H1 (cell line): ENCODE data around the gene RABEPK. TPM values are rescaled to one million over a fixed set of nuclear protein-coding genes. Genes with fewer than 3 reads are reported as not detected.

Experiments used
- CTCF ChIA-PET: fragments of 300-600 bp; sonication (Branson Sonifier 250); formaldehyde crosslinking; loops from one replicate; lab custom pipeline; 2021; ENCODE audit not compliant: partially characterized antibody; lab: Charles Lee
- POLR2A ChIA-PET: fragments of 300-600 bp; sonication (Branson Sonifier 250); formaldehyde crosslinking; loops from one replicate; lab custom pipeline; 2021; ENCODE audit warnings: inconsistent platforms; ENCODE audit not compliant: partially characterized antibody; lab: Charles Lee
- DNase-seq, 2 experiments: peaks; one replicate each; pipeline versions ENCODE4 v3.0.0 to v3.0.0-alpha.2; 2010 to 2022; ENCODE audit warnings: low spot score in 2 of 2, low read depth in 1 of 2, mixed read lengths in 1 of 2
- FAIRE-seq: peaks from 2 replicates; lab custom pipeline; 2011; peaks lifted over from hg19 to GRCh38; lab: Jason Lieb, UNC
- H2AFZ ChIP-seq: 2 replicates; pipeline ENCODE4 v1.8.1; 2012; ENCODE audit warnings: low read length, inconsistent platforms
- H2AK5ac ChIP-seq: 2 replicates; pipeline ENCODE4 v1.6.1; 2013; ENCODE audit warnings: low read depth, low read length
- H2BK120ac ChIP-seq: replicated peaks from 2 replicates; pipeline ENCODE3; 2013; ENCODE audit warnings: low read depth, low read length, inconsistent platforms
- H2BK12ac ChIP-seq: 2 replicates; pipeline ENCODE4 v1.6.1; 2013; ENCODE audit warnings: low read depth, low read length
- H2BK15ac ChIP-seq: 2 replicates; pipeline ENCODE4 v1.6.1; 2013; ENCODE audit warnings: low read length
- H2BK20ac ChIP-seq: 2 replicates; pipeline ENCODE4 v1.6.1; 2013; ENCODE audit warnings: low read length
- H2BK5ac ChIP-seq: 2 replicates; pipeline ENCODE4 v1.6.1; 2013; ENCODE audit warnings: low read depth, low read length
- H3K14ac ChIP-seq: 2 replicates; pipeline ENCODE4 v1.6.1; 2013; ENCODE audit warnings: inconsistent platforms; ENCODE audit not compliant: insufficient read length
- H3K18ac ChIP-seq: 2 replicates; pipeline ENCODE4 v1.6.1; 2013; ENCODE audit warnings: low read length; ENCODE audit errors: extremely low read depth
- H3K23ac ChIP-seq: 2 replicates; pipeline ENCODE4 v1.6.1; 2013; ENCODE audit warnings: inconsistent platforms; ENCODE audit not compliant: insufficient read length
- H3K23me2 ChIP-seq: 2 replicates; pipeline ENCODE4 v1.6.1; 2013; ENCODE audit warnings: low read depth, low read length
- H3K27ac ChIP-seq: 2 replicates; pipeline ENCODE4 v1.6.1; 2011; ENCODE audit warnings: low read depth, low read length, inconsistent platforms
- H3K27me3 ChIP-seq, 4 experiments: replicated peaks in 1 of 4; 1 replicate in 1 of 4; 2 replicates in 3 of 4; pipeline versions ENCODE4 v1.6.1 to v1.8.1; 2011 to 2013; ENCODE audit warnings: low read length in 3 of 4, mild to moderate bottlenecking in 3 of 4, inconsistent platforms in 2 of 4, mixed read lengths in 2 of 4, moderate library complexity in 1 of 4; ENCODE audit not compliant: control insufficient read depth in 3 of 4, insufficient read depth in 3 of 4; ENCODE audit errors: extremely low read depth in 1 of 4
- H3K36me3 ChIP-seq, 4 experiments: 2 replicates each; pipeline versions ENCODE4 v1.6.1 to v1.8.1; 2011 to 2013; ENCODE audit warnings: mild to moderate bottlenecking in 4 of 4, low read length in 3 of 4, moderate library complexity in 2 of 4, control low read depth in 1 of 4, inconsistent platforms in 1 of 4; ENCODE audit not compliant: insufficient read depth in 4 of 4, control insufficient read depth in 2 of 4
- H3K4ac ChIP-seq: replicated peaks from 2 replicates; pipeline ENCODE3; 2013; ENCODE audit warnings: low read length, low read depth, mixed read lengths, inconsistent platforms; ENCODE audit not compliant: insufficient read length
- H3K4me1 ChIP-seq, 4 experiments: replicated peaks in 1 of 4; 1 replicate in 1 of 4; 2 replicates in 3 of 4; pipeline versions ENCODE4 v1.6.1 to v1.8.1; 2011 to 2013; ENCODE audit warnings: low read length in 3 of 4, inconsistent platforms in 2 of 4, mixed read lengths in 1 of 4; ENCODE audit not compliant: insufficient read depth in 4 of 4, control insufficient read depth in 3 of 4
- H3K4me2 ChIP-seq, 2 experiments: 2 replicates each; pipeline versions ENCODE4 v1.6.1 to v1.8.1; 2011 to 2013; ENCODE audit warnings: low read depth in 2 of 2, low read length in 2 of 2, control low read depth in 1 of 2, inconsistent platforms in 1 of 2, mild to moderate bottlenecking in 1 of 2; ENCODE audit not compliant: insufficient read depth in 1 of 2
- H3K4me3 ChIP-seq, 4 experiments: fragments of 200-600, 300-600 bp in 1 of 4; sonication (generic), shearing (Covaris generic), sonication (Bioruptor Twin) in 1 of 4; 2 replicates each; pipeline versions ENCODE4 v1.5.1 to v1.8.1; 2011 to 2016; ENCODE audit warnings: low read length in 4 of 4, low read depth in 3 of 4, control low read depth in 2 of 4, inconsistent platforms in 2 of 4, mild to moderate bottlenecking in 2 of 4, mixed read lengths in 1 of 4, moderate library complexity in 1 of 4; ENCODE audit not compliant: insufficient read depth in 2 of 4; ENCODE audit errors: extremely low read depth in 1 of 4
- H3K56ac ChIP-seq: replicated peaks from 2 replicates; pipeline ENCODE3; 2013; ENCODE audit warnings: low read depth, mild to moderate bottlenecking, mixed read lengths, low read length, inconsistent platforms; ENCODE audit not compliant: insufficient read length
- H3K79me1 ChIP-seq: 2 replicates; pipeline ENCODE4 v1.6.1; 2013; ENCODE audit warnings: low read depth, low read length, control low read depth
- H3K79me2 ChIP-seq, 2 experiments: 2 replicates each; pipeline versions ENCODE4 v1.6.1 to v1.8.1; 2012 to 2013; ENCODE audit warnings: low read length in 2 of 2, mild to moderate bottlenecking in 2 of 2, inconsistent platforms in 1 of 2; ENCODE audit not compliant: insufficient read depth in 2 of 2, control insufficient read depth in 1 of 2
- H3K9ac ChIP-seq, 4 experiments: replicated peaks in 1 of 4; 1 replicate in 1 of 4; 2 replicates in 3 of 4; pipeline versions ENCODE4 v1.6.1 to v1.8.1; 2011 to 2013; ENCODE audit warnings: low read depth in 3 of 4, low read length in 3 of 4, control low read depth in 2 of 4, mild to moderate bottlenecking in 2 of 4, moderate library complexity in 2 of 4, inconsistent platforms in 1 of 4; ENCODE audit errors: extremely low read depth in 1 of 4
- H3K9me3 ChIP-seq, 2 experiments: 2 replicates each; pipeline versions ENCODE4 v1.6.1 to v1.8.1; 2012 to 2013; ENCODE audit warnings: mild to moderate bottlenecking in 2 of 2, moderate library complexity in 2 of 2, control low read depth in 1 of 2, inconsistent platforms in 1 of 2, low read depth in 1 of 2, low read length in 1 of 2, mixed read lengths in 1 of 2; ENCODE audit not compliant: insufficient read depth in 2 of 2
- H4K20me1 ChIP-seq, 2 experiments: replicated peaks in 1 of 2; 2 replicates each; pipeline versions ENCODE3 to v1.8.1; 2011 to 2013; ENCODE audit warnings: inconsistent platforms in 2 of 2, low read length in 2 of 2, mild to moderate bottlenecking in 1 of 2; ENCODE audit not compliant: insufficient read depth in 2 of 2, control insufficient read depth in 1 of 2
- H4K5ac ChIP-seq: 2 replicates; pipeline ENCODE4 v1.6.1; 2013; ENCODE audit warnings: low read length, low read depth, mixed read lengths, inconsistent platforms; ENCODE audit not compliant: insufficient read length
- H4K8ac ChIP-seq: 2 replicates; pipeline ENCODE4 v1.8.0; 2013; ENCODE audit warnings: mild to moderate bottlenecking, moderate library complexity, low read length, inconsistent platforms; ENCODE audit not compliant: insufficient read depth; ENCODE audit errors: extremely low read depth
- H4K91ac ChIP-seq: replicated peaks from 2 replicates; pipeline ENCODE3; 2013; ENCODE audit warnings: low read length, mixed read lengths, inconsistent platforms; ENCODE audit not compliant: insufficient read length
- ATF2 ChIP-seq: IDR thresholded peaks from 2 replicates; pipeline ENCODE4 v1.6.1; 2012; ENCODE audit warnings: low read length, inconsistent platforms
- CBX8 ChIP-seq: fragments of 300-800, 300-1000 bp; sonication (generic); IDR thresholded peaks from 2 replicates; pipeline ENCODE4 v1.7.1; 2016; ENCODE audit warnings: low read depth, low read length, borderline replicate concordance
- CTBP2 ChIP-seq: IDR thresholded peaks from 2 replicates; pipeline ENCODE4 v1.7.0; 2011; ENCODE audit warnings: borderline replicate concordance, mild to moderate bottlenecking, moderate library complexity, mixed read lengths, low read length; ENCODE audit not compliant: insufficient read depth, insufficient read length
- HDAC6 ChIP-seq: IDR thresholded peaks from one replicate; pipeline ENCODE4 v1.7.1; 2012; ENCODE audit warnings: low read depth, mild to moderate bottlenecking, inconsistent platforms, low read length, moderate library complexity
- POLR2A ChIP-seq, 2 experiments: IDR thresholded peaks; 1 replicate in 1 of 2; 2 replicates in 1 of 2; pipeline ENCODE4 v1.6.1; 2011; ENCODE audit warnings: low read depth in 2 of 2, low read length in 2 of 2, mild to moderate bottlenecking in 2 of 2; ENCODE audit errors: control extremely low read depth in 1 of 2
- POLR2AphosphoS5 ChIP-seq: IDR thresholded peaks from 2 replicates; pipeline ENCODE4 v1.6.1; 2011; ENCODE audit warnings: low read depth, low read length
- RNF2 ChIP-seq: fragments of 200-900, 300-1000 bp; sonication (generic); IDR thresholded peaks from 2 replicates; pipeline ENCODE4 v1.7.1; 2016; ENCODE audit warnings: borderline replicate concordance, low read depth, mild to moderate bottlenecking, antibody characterized with exemption, low read length; ENCODE audit not compliant: poor library complexity, severe bottlenecking; ENCODE audit errors: missing control alignments
- SAP30 ChIP-seq: fragments of 300-600 bp; sonication (generic); IDR thresholded peaks from 2 replicates; pipeline ENCODE4 v1.7.1; 2012; ENCODE audit warnings: low read length, moderate library complexity, mild to moderate bottlenecking, inconsistent platforms; ENCODE audit not compliant: insufficient read depth, insufficient replicate concordance
- SIN3A ChIP-seq, 2 experiments: IDR thresholded peaks in 1 of 2; conservative IDR thresholded peaks in 1 of 2; 2 replicates each; pipeline ENCODE4 v1.6.1; 2011 to 2012; ENCODE audit warnings: low read length in 2 of 2, improper control_type of control experiment in 1 of 2, low read depth in 1 of 2, mild to moderate bottlenecking in 1 of 2
- SIX5 ChIP-seq: IDR thresholded peaks from 2 replicates; pipeline ENCODE4 v1.6.1; 2011; ENCODE audit warnings: mild to moderate bottlenecking, low read depth, low read length
- TEAD4 ChIP-seq: IDR thresholded peaks from 2 replicates; pipeline ENCODE4 v1.6.1; 2012; ENCODE audit warnings: low read depth, low read length, inconsistent platforms, mixed read lengths
- ZNF274 ChIP-seq: IDR thresholded peaks from 2 replicates; pipeline ENCODE4 v1.7.0; 2012; ENCODE audit warnings: low read length, borderline replicate concordance; ENCODE audit errors: extremely low read depth
- WGBS, 2 experiments: shearing (Covaris generic) in 1 of 2; methylation state at CpG; one replicate each; pipeline versions ENCODE4 v1.1.6 to v1.1.7; 2013 to 2015; ENCODE audit warnings: low lambda C conversion rate in 2 of 2, mixed read lengths in 2 of 2, inconsistent platforms in 1 of 2, low coverage in 1 of 2, missing lambda C conversion rate in 1 of 2; ENCODE audit not compliant: insufficient replicate concordance in 2 of 2, insufficient coverage in 1 of 2, insufficient read length in 1 of 2; ENCODE audit errors: extremely low coverage in 1 of 2, missing lambda C conversion rate in 1 of 2; 5-methylcytosine and 5-hydroxymethylcytosine counted together
- polyA plus RNA-seq, 7 experiments: library from polyadenylated mRNA; depleted of rRNA in 3 of 7; stranded (reverse) in 5 of 7; unstranded in 2 of 7; fragments of >200 nt in 5 of 7; fragments of 200-250 nt in 2 of 7; gene quantifications; 1 replicate in 5 of 7; 2 replicates in 1 of 7; 4 replicates in 1 of 7; pipeline versions ENCODE4 v1.2.1 to v1.2.3, GENCODE V29; 2011 to 2013; ENCODE audit warnings: missing spikeins in 2 of 7, mixed read lengths in 2 of 7
- total RNA-seq: library from RNA; stranded (reverse); fragmentation: NEBNext Ultra II Directional; extraction: Animal tissue kit (Norgen Biotek cat#: 25700); gene quantifications from 2 replicates; pipeline ENCODE4 v1.2.1, GENCODE V29; 2021

Gene RABEPK
- total and polyA plus RNA-seq, 2 of the 8 experiments (the other 6 are each of a cell fraction or from before 2014, with no cell fraction given) = 26.3 to 34.3 TPM

- H3K9ac ChIP-seq = no peak overlapping the region
- H3K79me2 ChIP-seq = peaks cover 14 to 99% of the 10 kb centered on the region in 2 experiments
- H2AK5ac ChIP-seq = no peak overlapping the region
- no peak overlapping the region for H3K56ac ChIP-seq
- no peak overlapping the region for H2BK120ac ChIP-seq
- peaks cover 11 to 12% of the 10 kb centered on the region in 2 experiments for H4K20me1 ChIP-seq
- no peak overlapping the region for H4K8ac ChIP-seq
- H2BK15ac ChIP-seq = no peak overlapping the region
- no peak overlapping the region for H3K18ac ChIP-seq
- no peak overlapping the region for H3K23ac ChIP-seq
- H3K79me1 ChIP-seq = peaks cover 2% of the 10 kb centered on the region; the same call in 1 of the 2 replicates
- H3K23me2 ChIP-seq = no peaks in the 10 kb centered on the region
- H2BK12ac ChIP-seq = no peak overlapping the region
- no peak overlapping the region for H3K14ac ChIP-seq
- H3K4me2 ChIP-seq = no peak overlapping the region
- H3K4me1 ChIP-seq = no peaks in the 10 kb centered on the region
- no peak overlapping the region for H2BK20ac ChIP-seq
- no peak overlapping the region for H3K4me3 ChIP-seq
- H3K4ac ChIP-seq = no peak overlapping the region
- H3K27ac ChIP-seq = no peak overlapping the region
- no peak for FAIRE-seq
- H4K91ac ChIP-seq = no peak overlapping the region
- no peak for DNase-seq
- no peaks in the 10 kb centered on the region for H3K9me3 ChIP-seq
- no peaks in the 10 kb centered on the region for H3K27me3 ChIP-seq
- ChIA-PET CTCF (no interaction called here), POLR2A (no interaction called here)
- no peak overlapping the region for H2AFZ ChIP-seq
- H2BK5ac ChIP-seq = no peak overlapping the region
- no peaks in the 10 kb centered on the region for H3K36me3 ChIP-seq
- no peak overlapping the region for H4K5ac ChIP-seq
- 93% methylated on average over 2 of the region's 2 CpGs; no CpG with 5 or more reads in 1 of the 2 experiments for WGBS, 2 experiments
- no peak for TF ChIP-seq ATF2
- TF ChIP-seq SIX5 = no peak
- TF ChIP-seq SAP30 = no peak
- TF ChIP-seq POLR2A (IDR thresholded peaks at IDR 0.05; ENCODE audit: control extremely low read depth in 1 of 2, low read depth in 2 of 2, low read length in 2 of 2) = no peak
- TF ChIP-seq RNF2 = no peak
- no peak for TF ChIP-seq TEAD4
- no peak for TF ChIP-seq SIN3A (conservative IDR thresholded peaks at IDR 0.05 in 1 of 2, IDR thresholded peaks at IDR 0.05 in 1 of 2; ENCODE audit: low read depth in 1 of 2, low read length in 2 of 2)
- TF ChIP-seq ZNF274 = no peak
- no peak for TF ChIP-seq CBX8
- no peak for TF ChIP-seq POLR2AphosphoS5
- TF ChIP-seq CTBP2 = no peak
- no peak for TF ChIP-seq HDAC6
Observed at GRCh38 chr9:125183054-125183453, 17.3 kb upstream of the RABEPK start.
